HEK293 (cell line): ENCODE results near the gene MYH14.

Experiments used
- CTCF ChIA-PET: fragments of 350-600 bp; formaldehyde crosslinking; extraction: SDS; loops from one replicate; lab custom pipeline; 2021; ENCODE audit warnings: antibody characterized with exemption; lab: Yijun Ruan, JAX
- POLR2A ChIA-PET: fragments of 300-600 bp; formaldehyde crosslinking; extraction: SDS; loops from one replicate; lab custom pipeline; 2020; ENCODE audit warnings: antibody characterized with exemption, inconsistent platforms; lab: Yijun Ruan, JAX
- H3K27ac ChIP-seq: fragments of 200-500 bp; sonication (Bioruptor generic); 2 replicates; pipeline ENCODE4 v1.5.1; 2014; ENCODE audit warnings: low read depth, low read length, control low read depth, inconsistent platforms; ENCODE audit errors: extremely low read depth
- H3K36me3 ChIP-seq, 2 experiments: fragments of 200-500 bp in 1 of 2; sonication (Bioruptor generic) in 1 of 2; 1 replicate in 1 of 2; 2 replicates in 1 of 2; pipeline ENCODE4 v1.5.1; 2014 to 2017; ENCODE audit warnings: inconsistent platforms in 2 of 2, low read length in 2 of 2; ENCODE audit not compliant: control insufficient read depth in 2 of 2, insufficient read depth in 1 of 2
- H3K4me1 ChIP-seq: fragments of 200-500 bp; sonication (Bioruptor generic); 2 replicates; pipeline ENCODE4 v1.5.1; 2014; ENCODE audit warnings: mild to moderate bottlenecking, low read length, inconsistent platforms; ENCODE audit not compliant: control insufficient read depth, insufficient read depth
- H3K4me3 ChIP-seq: 2 replicates; pipeline ENCODE4 v1.5.1; 2011; ENCODE audit warnings: low read depth, mild to moderate bottlenecking, control low read depth, low read length, moderate library complexity
- H3K9me3 ChIP-seq: fragments of 200-500 bp; sonication (Bioruptor generic); 2 replicates; pipeline ENCODE4 v1.5.1; 2014; ENCODE audit warnings: low read depth, low read length, inconsistent platforms; ENCODE audit not compliant: control insufficient read depth, insufficient read depth
- GLI2 ChIP-seq: fragments of 450-650 bp; formaldehyde crosslinking; IDR thresholded peaks from 2 replicates; pipeline ENCODE4; 2017; ENCODE audit warnings: missing biosample characterization, missing genetic modification characterization, low read depth, borderline replicate concordance
- SCRT1 ChIP-seq: fragments of 450-650 bp; formaldehyde crosslinking; IDR thresholded peaks from 2 replicates; pipeline ENCODE4 v1.5.1; 2016; ENCODE audit warnings: missing biosample characterization, missing genetic modification characterization, borderline replicate concordance
- TCF7L2 ChIP-seq: IDR thresholded peaks from 2 replicates; pipeline ENCODE4 v1.6.1; 2011; ENCODE audit warnings: low read depth, mild to moderate bottlenecking, inconsistent platforms, low read length, moderate library complexity, borderline replicate concordance
- ZBTB20 ChIP-seq: fragments of 450-650 bp; formaldehyde crosslinking; IDR thresholded peaks from 2 replicates; pipeline ENCODE4 v1.5.1; 2016; ENCODE audit warnings: missing biosample characterization, missing genetic modification characterization
- ZFP3 ChIP-seq: fragments of 450-650 bp; formaldehyde crosslinking; IDR thresholded peaks from 2 replicates; pipeline ENCODE4 v1.5.1; 2016; ENCODE audit warnings: low read depth, missing biosample characterization, missing genetic modification characterization
- ZNF133 ChIP-seq: fragments of 450-650 bp; formaldehyde crosslinking; IDR thresholded peaks from 2 replicates; pipeline ENCODE4 v1.5.1; 2016; ENCODE audit warnings: missing biosample characterization, missing genetic modification characterization
- ZNF138 ChIP-seq: fragments of 450-650 bp; formaldehyde crosslinking; IDR thresholded peaks from 2 replicates; pipeline ENCODE4 v1.5.1; 2016; ENCODE audit warnings: missing biosample characterization, missing genetic modification characterization, borderline replicate concordance
- ZNF169 ChIP-seq: fragments of 450-650 bp; formaldehyde crosslinking; IDR thresholded peaks from 2 replicates; pipeline ENCODE4 v1.5.1; 2016; ENCODE audit warnings: missing biosample characterization, missing genetic modification characterization
- ZNF23 ChIP-seq: fragments of 450-650 bp; formaldehyde crosslinking; IDR thresholded peaks from 2 replicates; pipeline ENCODE4 v1.5.1; 2016; ENCODE audit warnings: missing biosample characterization, missing genetic modification characterization, borderline replicate concordance
- ZNF335 ChIP-seq: fragments of 450-650 bp; formaldehyde crosslinking; conservative IDR thresholded peaks from 2 replicates; pipeline ENCODE4 v1.5.1; 2016; ENCODE audit warnings: missing biosample characterization, missing genetic modification characterization
- ZNF549 ChIP-seq: fragments of 450-650 bp; IDR thresholded peaks from 2 replicates; pipeline ENCODE4 v1.5.1; 2018; ENCODE audit warnings: missing biosample characterization, missing genetic modification characterization, mild to moderate bottlenecking, inconsistent platforms, moderate library complexity
- ZNF626 ChIP-seq: fragments of 450-650 bp; sonication (Bioruptor Pico); formaldehyde crosslinking; IDR thresholded peaks from 2 replicates; pipeline ENCODE4 v1.5.1; 2018; ENCODE audit warnings: missing biosample characterization, missing genetic modification characterization, inconsistent platforms
- ZNF654 ChIP-seq: fragments of 450-650 bp; formaldehyde crosslinking; IDR thresholded peaks from 2 replicates; pipeline ENCODE4 v1.5.1; 2016; ENCODE audit warnings: low read depth, missing biosample characterization, missing genetic modification characterization
- ZNF664 ChIP-seq: fragments of 450-650 bp; formaldehyde crosslinking; IDR thresholded peaks from 2 replicates; pipeline ENCODE4 v1.5.1; 2016; ENCODE audit warnings: missing biosample characterization, missing genetic modification characterization
- TF ChIP-seq, protein P1 (sequence below): fragments of 450-650 bp; formaldehyde crosslinking; IDR thresholded peaks from 2 replicates; pipeline ENCODE4 v1.5.1; 2016; ENCODE audit warnings: missing biosample characterization, missing genetic modification characterization, borderline replicate concordance
- TF ChIP-seq, protein P2 (sequence below): fragments of 450-650 bp; formaldehyde crosslinking; IDR thresholded peaks from 2 replicates; pipeline ENCODE4 v1.5.1; 2017; ENCODE audit warnings: missing biosample characterization, missing genetic modification characterization
- TF ChIP-seq, protein P3 (sequence below): fragments of 450-650 bp; formaldehyde crosslinking; IDR thresholded peaks from 2 replicates; pipeline ENCODE4 v1.5.1; 2017; ENCODE audit warnings: missing biosample characterization, missing genetic modification characterization

Gene MYH14

GRCh38 chr19:50199259-50199555, 4.2 kb upstream of the MYH14 start:
- Histone ChIP-seq H3K27ac (no peak overlapping the region), H3K4me3 (no peak overlapping the region), H3K4me1 (peaks cover 7% of the 10 kb centered on the region; the same call in 1 of the 2 replicates), H3K36me3 (no peaks in the 10 kb centered on the region), H3K9me3 (no peaks in the 10 kb centered on the region)
- TF ChIP-seq ZNF335: peak; percentile 52; the same call in 1 of the 2 replicates
- 0 out of 2 replicates have a peak, but pooled peaks have one; percentile 39 for TF ChIP-seq ZBTB20 (tag by site-specific recombination)
- no peak for TF ChIP-seq ZNF549 (tag by site-specific recombination)
- CTCF ChIA-PET: interaction anchor here (0.7 to 1.1 kb wide), 4 partner anchors 9 to 103 kb away, joined by 3 to 5 read pairs (median 4); no protein-coding TSS in a partner anchor
- POLR2A ChIA-PET: interaction anchor here (0.8 kb wide), 1 partner anchor 134 kb away, joined by 3 read pairs; no protein-coding TSS in a partner anchor

DNA sequence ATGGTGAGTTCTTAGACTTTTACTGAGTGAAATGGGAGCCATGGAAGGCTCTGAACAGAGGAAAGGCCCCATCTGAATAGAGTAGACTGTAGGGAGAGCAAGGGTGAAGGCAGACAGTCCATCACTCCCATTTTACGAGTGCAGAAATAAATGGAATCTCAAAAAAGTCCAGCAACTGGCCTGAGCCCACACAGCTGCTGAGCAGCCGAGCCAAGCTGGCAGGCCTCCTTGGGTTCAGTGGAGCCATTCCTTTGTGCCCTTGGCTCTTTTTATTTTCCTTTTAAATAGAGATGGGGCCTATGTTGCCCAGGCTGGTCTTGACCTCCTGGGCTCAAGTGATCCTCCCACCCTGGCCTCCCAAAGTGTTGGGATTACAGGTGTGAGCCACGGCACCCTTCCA, 1.0 kb upstream of the MYH14 start:
- Histone ChIP-seq H3K4me1 (peaks cover 7% of the 10 kb centered on the region; the same call in 1 of the 2 replicates), H3K4me3 (no peak overlapping the region), H3K9me3 (no peaks in the 10 kb centered on the region), H3K36me3 (no peaks in the 10 kb centered on the region), H3K27ac (no peak overlapping the region)
- TF ChIP-seq ZNF23 (tag by site-specific recombination): no peak
- no peak for TF ChIP-seq GLI2 (tag by site-specific recombination)
- TF ChIP-seq ZNF626 (tag by site-specific recombination): no peak
- TF ChIP-seq, protein P1, sequence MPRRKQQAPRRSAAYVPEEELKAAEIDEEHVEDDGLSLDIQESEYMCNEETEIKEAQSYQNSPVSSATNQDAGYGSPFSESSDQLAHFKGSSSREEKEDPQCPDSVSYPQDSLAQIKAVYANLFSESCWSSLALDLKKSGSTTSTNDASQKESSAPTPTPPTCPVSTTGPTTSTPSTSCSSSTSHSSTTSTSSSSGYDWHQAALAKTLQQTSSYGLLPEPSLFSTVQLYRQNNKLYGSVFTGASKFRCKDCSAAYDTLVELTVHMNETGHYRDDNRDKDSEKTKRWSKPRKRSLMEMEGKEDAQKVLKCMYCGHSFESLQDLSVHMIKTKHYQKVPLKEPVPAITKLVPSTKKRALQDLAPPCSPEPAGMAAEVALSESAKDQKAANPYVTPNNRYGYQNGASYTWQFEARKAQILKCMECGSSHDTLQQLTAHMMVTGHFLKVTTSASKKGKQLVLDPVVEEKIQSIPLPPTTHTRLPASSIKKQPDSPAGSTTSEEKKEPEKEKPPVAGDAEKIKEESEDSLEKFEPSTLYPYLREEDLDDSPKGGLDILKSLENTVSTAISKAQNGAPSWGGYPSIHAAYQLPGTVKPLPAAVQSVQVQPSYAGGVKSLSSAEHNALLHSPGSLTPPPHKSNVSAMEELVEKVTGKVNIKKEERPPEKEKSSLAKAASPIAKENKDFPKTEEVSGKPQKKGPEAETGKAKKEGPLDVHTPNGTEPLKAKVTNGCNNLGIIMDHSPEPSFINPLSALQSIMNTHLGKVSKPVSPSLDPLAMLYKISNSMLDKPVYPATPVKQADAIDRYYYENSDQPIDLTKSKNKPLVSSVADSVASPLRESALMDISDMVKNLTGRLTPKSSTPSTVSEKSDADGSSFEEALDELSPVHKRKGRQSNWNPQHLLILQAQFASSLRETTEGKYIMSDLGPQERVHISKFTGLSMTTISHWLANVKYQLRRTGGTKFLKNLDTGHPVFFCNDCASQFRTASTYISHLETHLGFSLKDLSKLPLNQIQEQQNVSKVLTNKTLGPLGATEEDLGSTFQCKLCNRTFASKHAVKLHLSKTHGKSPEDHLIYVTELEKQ (tag by site-specific recombination): no peak
- no peak for TF ChIP-seq ZNF169 (tag by site-specific recombination)
- no peak for TF ChIP-seq ZNF133 (tag by site-specific recombination)
- TF ChIP-seq ZNF138 (tag by site-specific recombination): no peak
- TF ChIP-seq, protein P2, sequence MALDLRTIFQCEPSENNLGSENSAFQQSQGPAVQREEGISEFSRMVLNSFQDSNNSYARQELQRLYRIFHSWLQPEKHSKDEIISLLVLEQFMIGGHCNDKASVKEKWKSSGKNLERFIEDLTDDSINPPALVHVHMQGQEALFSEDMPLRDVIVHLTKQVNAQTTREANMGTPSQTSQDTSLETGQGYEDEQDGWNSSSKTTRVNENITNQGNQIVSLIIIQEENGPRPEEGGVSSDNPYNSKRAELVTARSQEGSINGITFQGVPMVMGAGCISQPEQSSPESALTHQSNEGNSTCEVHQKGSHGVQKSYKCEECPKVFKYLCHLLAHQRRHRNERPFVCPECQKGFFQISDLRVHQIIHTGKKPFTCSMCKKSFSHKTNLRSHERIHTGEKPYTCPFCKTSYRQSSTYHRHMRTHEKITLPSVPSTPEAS (tag by site-specific recombination): no peak
- TF ChIP-seq ZNF664 (tag by site-specific recombination): no peak
- no peak for TF ChIP-seq SCRT1 (tag by site-specific recombination)
- TF ChIP-seq, protein P3, sequence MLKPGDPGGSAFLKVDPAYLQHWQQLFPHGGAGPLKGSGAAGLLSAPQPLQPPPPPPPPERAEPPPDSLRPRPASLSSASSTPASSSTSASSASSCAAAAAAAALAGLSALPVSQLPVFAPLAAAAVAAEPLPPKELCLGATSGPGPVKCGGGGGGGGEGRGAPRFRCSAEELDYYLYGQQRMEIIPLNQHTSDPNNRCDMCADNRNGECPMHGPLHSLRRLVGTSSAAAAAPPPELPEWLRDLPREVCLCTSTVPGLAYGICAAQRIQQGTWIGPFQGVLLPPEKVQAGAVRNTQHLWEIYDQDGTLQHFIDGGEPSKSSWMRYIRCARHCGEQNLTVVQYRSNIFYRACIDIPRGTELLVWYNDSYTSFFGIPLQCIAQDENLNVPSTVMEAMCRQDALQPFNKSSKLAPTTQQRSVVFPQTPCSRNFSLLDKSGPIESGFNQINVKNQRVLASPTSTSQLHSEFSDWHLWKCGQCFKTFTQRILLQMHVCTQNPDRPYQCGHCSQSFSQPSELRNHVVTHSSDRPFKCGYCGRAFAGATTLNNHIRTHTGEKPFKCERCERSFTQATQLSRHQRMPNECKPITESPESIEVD (tag by site-specific recombination): no peak
- no peak for TF ChIP-seq ZNF654 (tag by site-specific recombination)
- TF ChIP-seq TCF7L2: no peak
- TF ChIP-seq ZFP3 (tag by site-specific recombination): no peak
- POLR2A ChIA-PET: interaction anchor here (0.9 to 1.1 kb wide), 2 partner anchors 10 to 114 kb away, joined by 3 to 6 read pairs; no protein-coding TSS in a partner anchor
- CTCF ChIA-PET: interaction anchor here (0.7 to 2.0 kb wide), 5 partner anchors 32 to 166 kb away, joined by 3 to 6 read pairs (median 3); no protein-coding TSS in a partner anchor
